Parathyroid adenoma (tissue), 2 donors: ENCODE results near the gene POLR2F.

Experiments
- H2AFZ ChIP-seq: fragments of 300-600 bp; sonication (generic); one replicate; pipeline ENCODE4 v1.7.0; 2017; ENCODE audit warnings: antibody characterized with exemption, mild to moderate bottlenecking
- H3K27ac ChIP-seq: fragments of 300-600 bp; sonication (generic); one replicate; pipeline ENCODE4 v1.7.0; 2017
- H3K27me3 ChIP-seq: fragments of 300-600 bp; sonication (generic); one replicate; pipeline ENCODE4 v1.7.0; 2017; ENCODE audit warnings: low read length; ENCODE audit not compliant: control insufficient read depth, insufficient read depth
- H3K36me3 ChIP-seq: fragments of 300-600 bp; sonication (generic); one replicate; pipeline ENCODE4 v1.7.0; 2017; ENCODE audit warnings: low read length; ENCODE audit not compliant: control insufficient read depth, insufficient read depth
- H3K4me1 ChIP-seq: fragments of 300-600 bp; sonication (generic); one replicate; pipeline ENCODE4 v1.7.0; 2017; ENCODE audit warnings: control low read depth
- H3K4me2 ChIP-seq: fragments of 300-600 bp; sonication (generic); one replicate; pipeline ENCODE4 v1.7.0; 2017; ENCODE audit warnings: low read length
- H3K4me3 ChIP-seq: fragments of 300-600 bp; sonication (generic); one replicate; pipeline ENCODE4 v1.7.0; 2017; ENCODE audit warnings: low read depth, low read length
- H3K79me2 ChIP-seq: fragments of 300-600 bp; sonication (generic); one replicate; pipeline ENCODE4 v1.7.0; 2017; ENCODE audit warnings: control low read depth
- H3K9ac ChIP-seq: fragments of 300-600 bp; sonication (generic); one replicate; pipeline ENCODE4 v1.7.0; 2017; ENCODE audit warnings: mild to moderate bottlenecking
- H3K9me3 ChIP-seq: fragments of 300-600 bp; sonication (generic); one replicate; pipeline ENCODE4 v1.7.0; 2017; ENCODE audit warnings: low read length; ENCODE audit not compliant: control insufficient read depth
- CTCF ChIP-seq: fragments of 300-600 bp; sonication (generic); IDR thresholded peaks from one replicate; pipeline ENCODE4 v1.7.0; 2017; ENCODE audit warnings: antibody characterized with exemption, mild to moderate bottlenecking
- donor health status: primary hyperparathyroidism.

The POLR2F gene

GRCh38 chr22:37925330-37925729 lies 28.2 kb upstream of the POLR2F start:
- H3K9ac ChIP-seq = no peak overlapping the region
- H3K27me3 ChIP-seq = no peaks in the 10 kb centered on the region
- no peak overlapping the region for H3K4me3 ChIP-seq
- no peaks in the 10 kb centered on the region for H3K9me3 ChIP-seq
- no peak for TF ChIP-seq CTCF
- H3K36me3 ChIP-seq = no peaks in the 10 kb centered on the region
- H3K4me2 ChIP-seq = no peak overlapping the region
- H3K4me1 ChIP-seq = peaks cover 5% of the 10 kb centered on the region
- H3K27ac ChIP-seq = no peak overlapping the region
- no peak overlapping the region for H2AFZ ChIP-seq
- H3K79me2 ChIP-seq = no peaks in the 10 kb centered on the region

- Histone ChIP-seq H3K9ac (no peak overlapping the region), H3K4me1 (peaks cover 5% of the 10 kb centered on the region), H3K27me3 (no peaks in the 10 kb centered on the region), H3K4me3 (no peak overlapping the region), H3K4me2 (no peak overlapping the region), H3K27ac (no peak overlapping the region), H3K79me2 (no peaks in the 10 kb centered on the region), H3K36me3 (no peaks in the 10 kb centered on the region), H2AFZ (no peak overlapping the region), H3K9me3 (no peaks in the 10 kb centered on the region)
- TF ChIP-seq CTCF = no peak
Observed at GRCh38 chr22:37925767-37926166, 27.7 kb upstream of the POLR2F start.

GRCh38 chr22:37926358-37926757 lies 27.1 kb upstream of the POLR2F start:
- Histone ChIP-seq H3K27ac (no peak overlapping the region), H3K79me2 (no peaks in the 10 kb centered on the region), H3K4me3 (no peak overlapping the region), H2AFZ (no peak overlapping the region), H3K36me3 (no peaks in the 10 kb centered on the region), H3K9me3 (no peaks in the 10 kb centered on the region), H3K4me1 (peaks cover 5% of the 10 kb centered on the region), H3K27me3 (no peaks in the 10 kb centered on the region), H3K9ac (no peak overlapping the region), H3K4me2 (no peak overlapping the region)
- TF ChIP-seq CTCF = no peak

GRCh38 chr22:37926771-37927636 lies 26.5 kb upstream of the POLR2F start:
- Histone ChIP-seq H3K9me3 (no peaks in the 10 kb centered on the region), H3K27ac (no peak overlapping the region), H3K79me2 (no peaks in the 10 kb centered on the region), H3K4me2 (no peak overlapping the region), H3K4me3 (no peak overlapping the region), H3K4me1 (peaks cover 5% of the 10 kb centered on the region), H2AFZ (no peak overlapping the region), H3K27me3 (no peaks in the 10 kb centered on the region), H3K9ac (no peak overlapping the region), H3K36me3 (no peaks in the 10 kb centered on the region)
- no peak for TF ChIP-seq CTCF

- TF ChIP-seq CTCF = no peak
Observed at GRCh38 chr22:37927637-37927936, 25.9 kb upstream of the POLR2F start.

More at GRCh38 chr22:37927637-37927936, 25.9 kb upstream of the POLR2F start:
- no peak overlapping the region for H3K4me3 ChIP-seq
- H3K9me3 ChIP-seq = no peaks in the 10 kb centered on the region
- no peaks in the 10 kb centered on the region for H3K79me2 ChIP-seq
- H2AFZ ChIP-seq = no peak overlapping the region
- no peak overlapping the region for H3K4me2 ChIP-seq
- no peak overlapping the region for H3K9ac ChIP-seq
- no peaks in the 10 kb centered on the region for H3K27me3 ChIP-seq
- peaks cover 5% of the 10 kb centered on the region for H3K4me1 ChIP-seq
- no peaks in the 10 kb centered on the region for H3K36me3 ChIP-seq
- H3K27ac ChIP-seq = no peak overlapping the region
